Measurements from ENCODE around the gene LRRC75A. TPM values are rescaled to one million over a fixed set of nuclear protein-coding genes. Genes with fewer than 3 reads are reported as not detected.

Gene LRRC75A
- total RNA-seq, 1 experiment from 2014 or later = 10.1 TPM

- H2BK12ac ChIP-seq (ENCODE audit: insufficient read length, low read depth, low read length) = no peak overlapping the region
- H3K79me2 ChIP-seq (ENCODE audit: insufficient read depth, low read length) = no peaks in the 10 kb centered on the region
- no peak overlapping the region for H4K91ac ChIP-seq (ENCODE audit: insufficient read length, low read depth, low read length)
- no peak for TF ChIP-seq CTCF (conservative IDR thresholded peaks at IDR 0.05)
- H3K9me3 ChIP-seq (ENCODE audit: control insufficient read depth, low read depth, low read length) = no peaks in the 10 kb centered on the region
- no peaks in the 10 kb centered on the region for H3K9me3 Mint-ChIP-seq
- no peak overlapping the region for H2BK15ac ChIP-seq (ENCODE audit: low read depth, low read length)
- no peak overlapping the region for H3K9ac ChIP-seq (ENCODE audit: extremely low read depth, insufficient read length, low read length)
- H3K4me2 ChIP-seq (ENCODE audit: insufficient read depth, insufficient read length, low read length) = no peak overlapping the region
- no peak overlapping the region for H2BK5ac ChIP-seq (ENCODE audit: insufficient read length, low read length)
- no peak for DNase-seq
- peaks cover 0 to 2% (median 0%) of the 10 kb centered on the region in 3 experiments; a peak in 1 of 7 replicates for H3K36me3 Mint-ChIP-seq (ENCODE audit: insufficient read depth in 1 of 3, low read depth in 3 of 3)
- WGBS (ENCODE audit: extremely low coverage, insufficient read length, low lambda C conversion rate) = no CpG with 5 or more reads among the region's 6 CpGs
- no peak overlapping the region for H2BK20ac ChIP-seq (ENCODE audit: low read depth, low read length, poor library complexity, severe bottlenecking)
- H3K27ac ChIP-seq (ENCODE audit: insufficient read length, low read depth, low read length) = no peak overlapping the region
- no peaks in the 10 kb centered on the region for H3K27me3 ChIP-seq (ENCODE audit: insufficient read depth, low read length)
- no peak overlapping the region; the same call in 1 of the 2 replicates for H3K14ac ChIP-seq (ENCODE audit: insufficient read depth, low read length)
- H3K23me2 ChIP-seq (ENCODE audit: insufficient read length, low read depth, low read length, poor library complexity, severe bottlenecking) = peaks cover 4% of the 10 kb centered on the region
- no peak overlapping the region for H3K4me3 Mint-ChIP-seq
- no peak overlapping the region for H2BK120ac ChIP-seq (ENCODE audit: low read depth, low read length, poor library complexity, severe bottlenecking)
- H2AFZ ChIP-seq (ENCODE audit: low read length) = no peak overlapping the region
- H4K20me1 ChIP-seq (ENCODE audit: control insufficient read depth, insufficient read depth, insufficient read length) = no peaks in the 10 kb centered on the region
- H3K23ac ChIP-seq (ENCODE audit: insufficient read length, low read depth, low read length) = no peak overlapping the region
- H3K4me1 ChIP-seq (ENCODE audit: insufficient read depth, low read length) = peaks cover 14% of the 10 kb centered on the region; the same call in 1 of the 2 replicates
- H3K18ac ChIP-seq (ENCODE audit: insufficient read length, low read depth, low read length) = no peak overlapping the region
- H3T11ph ChIP-seq (ENCODE audit: low read length) = no peak overlapping the region
- H4K8ac ChIP-seq (replicated peaks; ENCODE audit: insufficient read length, low read depth, low read length) = no peak overlapping the region
- H3K79me1 ChIP-seq (ENCODE audit: insufficient read depth, low read depth, low read length, poor library complexity, severe bottlenecking) = no peaks in the 10 kb centered on the region
- no peaks in the 10 kb centered on the region for H3K27me3 Mint-ChIP-seq (ENCODE audit: low read depth)
- H2AK5ac ChIP-seq (ENCODE audit: insufficient read length, low read length) = no peak overlapping the region
- H3K4me1 Mint-ChIP-seq = peaks cover 50 to 60% of the 10 kb centered on the region in 2 experiments
- no peak overlapping the region for H3K56ac ChIP-seq (ENCODE audit: insufficient read length, low read depth, low read length)
- H4K5ac ChIP-seq (ENCODE audit: insufficient read length, low read depth, low read length) = no peak overlapping the region
- peak overlapping the region in 1 of 3 experiments; percentile 67; a peak in 1 of 7 replicates for H3K27ac Mint-ChIP-seq
- no peak overlapping the region for H3K4ac ChIP-seq (ENCODE audit: low read depth, low read length)
These were observed 11.0 kb downstream of the LRRC75A start for GRCh38 chr17:16480995-16481394.
